Stimulated activated CD4-positive, alpha-beta T cell treated with anti-CD3 and anti-CD28 coated beads, Interleukin-1b, Interleukin-23, amount 100 ng/mL, for 24 hours (primary cell): ENCODE results near the gene SS18L1.
A peak's percentile ranks its signal among the peaks of the same experiment; 100 is the strongest.

ENCODE experiments used
- DNase-seq, 4 experiments: peaks; one replicate each; pipeline ENCODE4 v3.0.0-alpha.2; 2020; ENCODE audit warnings: low read depth in 4 of 4, low spot score in 1 of 4

SS18L1 gene

DNA sequence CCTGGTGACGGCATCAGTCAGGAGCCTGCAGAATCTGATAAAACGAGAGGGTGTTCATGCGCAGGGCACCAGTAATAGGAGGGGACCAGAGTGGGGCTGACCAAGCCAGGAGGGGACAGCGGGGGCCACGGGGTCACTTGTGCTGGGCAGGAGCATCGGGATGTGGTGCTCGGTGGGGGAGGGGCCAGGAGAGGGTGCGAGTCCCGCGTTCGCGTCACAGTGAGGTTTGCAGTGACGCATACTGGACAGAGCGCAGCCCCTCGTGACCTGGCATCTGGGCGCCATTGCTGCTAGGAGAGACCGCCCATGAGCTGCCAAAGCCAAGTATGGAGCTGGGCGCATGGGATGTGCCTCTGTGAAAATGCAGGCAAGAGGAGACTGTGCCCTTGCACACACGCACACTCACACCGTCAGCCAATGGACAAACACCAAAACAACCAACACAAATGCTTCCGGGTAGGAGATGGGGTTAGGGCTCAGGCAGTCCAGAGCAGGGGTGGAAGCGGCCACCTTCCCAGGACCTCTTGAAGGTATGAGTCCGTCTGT is 25.4 kb downstream of the SS18L1 start:
- no peak for DNase-seq

DNA sequence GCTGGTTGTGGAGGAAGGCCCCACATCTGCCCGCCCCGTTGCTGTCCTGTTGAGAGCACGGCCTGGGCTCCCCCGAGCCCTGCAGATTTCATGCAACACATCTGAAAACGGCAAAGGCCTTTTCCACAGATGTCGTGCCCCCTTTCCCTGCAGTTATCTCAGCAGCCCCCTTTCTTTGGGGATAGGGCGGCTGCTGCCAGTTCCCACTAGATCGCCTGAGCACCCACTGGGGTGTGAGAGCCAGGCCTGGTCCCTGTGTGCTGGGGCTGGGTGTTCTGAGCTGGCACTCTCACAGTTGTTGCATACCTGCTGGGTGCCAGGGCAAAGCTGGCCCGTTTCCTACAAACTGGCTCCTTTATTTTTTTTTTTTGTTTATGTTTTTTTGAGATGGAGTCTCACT is 27.0 kb downstream of the SS18L1 start:
- no peak for DNase-seq

GRCh38 chr20:62171245-62171644 is 27.7 kb downstream of the SS18L1 start:
- DNase-seq = no peak

DNA sequence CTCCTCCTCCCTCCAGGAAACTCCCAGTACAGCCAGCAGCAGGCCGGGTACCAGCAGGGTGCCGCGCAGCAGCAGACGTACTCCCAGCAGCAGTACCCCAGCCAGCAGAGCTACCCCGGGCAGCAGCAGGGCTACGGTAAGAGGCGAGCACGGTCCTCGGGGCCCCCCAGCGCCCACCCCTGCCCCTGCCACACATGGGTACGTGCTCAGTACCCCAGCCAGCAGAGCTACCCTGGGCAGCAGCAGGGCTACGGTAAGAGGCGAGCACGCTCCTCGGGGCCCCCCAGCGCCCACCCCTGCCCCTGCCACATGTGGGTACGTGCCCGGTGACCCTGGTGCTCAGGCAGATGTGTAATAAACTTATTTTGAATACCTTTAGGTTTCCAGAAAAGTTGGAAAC is 29.1 kb downstream of the SS18L1 start:
- DNase-seq = no peak

DNA sequence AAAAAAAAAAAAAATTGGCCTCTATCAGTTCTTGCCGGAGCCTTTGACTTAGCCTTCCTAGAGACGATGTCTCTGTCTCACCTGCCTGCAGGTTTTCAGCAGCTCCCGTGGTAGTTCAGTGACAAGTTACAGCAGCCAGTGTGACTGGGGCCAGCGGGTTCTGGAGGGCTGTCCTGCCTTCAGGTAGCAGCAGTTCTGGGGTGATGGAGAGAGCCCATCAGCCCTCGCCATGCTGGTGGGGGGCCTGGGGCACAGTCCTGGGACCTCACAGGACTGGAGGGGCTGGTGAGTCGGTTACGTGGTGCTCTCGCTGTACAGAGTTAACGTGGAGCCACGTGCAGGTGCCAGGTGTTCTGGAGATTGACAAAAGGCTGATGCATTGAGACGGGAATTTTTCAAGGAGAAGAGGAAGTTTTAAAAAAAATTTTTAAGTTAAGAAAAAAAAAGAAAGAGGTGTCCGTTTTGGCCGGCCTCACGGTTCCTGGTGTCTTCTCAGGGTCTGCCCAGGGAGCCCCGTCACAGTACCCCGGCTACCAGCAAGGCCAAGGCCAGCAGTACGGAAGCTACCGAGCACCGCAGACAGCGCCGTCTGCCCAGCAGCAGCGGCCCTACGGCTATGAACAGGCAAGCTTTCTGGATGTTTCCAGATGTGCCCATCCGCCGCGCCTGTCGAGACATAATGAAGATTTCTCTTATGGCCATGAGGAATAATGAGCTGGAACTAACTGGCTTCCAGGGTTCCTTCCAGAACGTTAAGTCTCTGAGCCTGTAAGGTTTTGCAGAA is 30.6 kb downstream of the SS18L1 start:
- no peak for DNase-seq

- no peak for DNase-seq
These were observed 31.5 kb downstream of the SS18L1 start for GRCh38 chr20:62174870-62175624.

GRCh38 chr20:62175711-62176110 is 32.1 kb downstream of the SS18L1 start:
- DNase-seq = no peak

DNA sequence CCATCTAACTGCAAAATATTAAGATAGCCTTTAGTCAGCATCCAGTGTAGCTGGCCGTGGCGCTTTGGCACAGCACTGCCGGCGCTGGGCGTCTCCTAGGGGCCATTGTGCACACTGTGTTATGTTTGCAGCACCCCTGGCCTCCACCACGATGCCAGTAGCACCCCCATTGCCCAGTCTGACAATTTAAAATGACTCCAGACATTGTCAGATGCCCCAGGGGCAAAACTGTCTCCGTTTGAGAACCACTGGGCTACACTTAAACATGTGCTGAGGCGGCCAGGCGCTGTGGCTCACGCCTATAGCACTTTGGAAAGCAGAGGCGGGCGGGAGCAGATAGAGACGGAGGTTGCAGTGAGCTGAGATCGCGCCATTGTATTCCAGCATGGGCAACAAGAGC is 33.3 kb downstream of the SS18L1 start:
- no peak for DNase-seq

DNA sequence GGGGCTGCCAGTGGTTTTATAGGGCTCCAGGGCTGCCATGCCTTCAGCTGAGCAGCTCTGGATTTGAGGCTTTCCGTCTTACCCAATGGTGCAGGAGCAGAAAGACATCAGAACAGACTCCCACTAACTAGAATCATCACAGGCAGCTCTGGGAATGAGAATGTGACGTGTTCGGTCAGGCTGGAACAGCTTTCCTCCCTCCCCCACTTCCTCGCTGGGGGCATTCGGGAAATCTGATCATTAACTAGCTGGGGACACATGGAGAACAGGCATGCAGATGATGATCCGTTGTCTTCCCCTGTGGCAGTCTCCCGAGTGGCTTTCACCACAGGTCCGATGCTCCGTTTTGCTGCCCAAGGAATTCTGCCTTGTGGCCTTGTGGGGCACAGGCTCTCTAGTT is 33.7 kb downstream of the SS18L1 start:
- DNase-seq = no peak

- no peak for DNase-seq
These were observed 35.0 kb downstream of the SS18L1 start for GRCh38 chr20:62178316-62179161.

- no peak for DNase-seq
These were observed 35.6 kb downstream of the SS18L1 start for GRCh38 chr20:62179162-62179504.

GRCh38 chr20:62181808-62182207 is 38.2 kb downstream of the SS18L1 start:
- no peak for DNase-seq

GRCh38 chr20:62182469-62183425 is 39.2 kb downstream of the SS18L1 start, which contains the start of gene MTG2:
TSS of gene MTG2 (plus strand) at chr20:62183028. CDS start at chr20:62193421, 10,393 bp downstream.
- peak; percentile 84 to 92 (median 90) for DNase-seq

DNA sequence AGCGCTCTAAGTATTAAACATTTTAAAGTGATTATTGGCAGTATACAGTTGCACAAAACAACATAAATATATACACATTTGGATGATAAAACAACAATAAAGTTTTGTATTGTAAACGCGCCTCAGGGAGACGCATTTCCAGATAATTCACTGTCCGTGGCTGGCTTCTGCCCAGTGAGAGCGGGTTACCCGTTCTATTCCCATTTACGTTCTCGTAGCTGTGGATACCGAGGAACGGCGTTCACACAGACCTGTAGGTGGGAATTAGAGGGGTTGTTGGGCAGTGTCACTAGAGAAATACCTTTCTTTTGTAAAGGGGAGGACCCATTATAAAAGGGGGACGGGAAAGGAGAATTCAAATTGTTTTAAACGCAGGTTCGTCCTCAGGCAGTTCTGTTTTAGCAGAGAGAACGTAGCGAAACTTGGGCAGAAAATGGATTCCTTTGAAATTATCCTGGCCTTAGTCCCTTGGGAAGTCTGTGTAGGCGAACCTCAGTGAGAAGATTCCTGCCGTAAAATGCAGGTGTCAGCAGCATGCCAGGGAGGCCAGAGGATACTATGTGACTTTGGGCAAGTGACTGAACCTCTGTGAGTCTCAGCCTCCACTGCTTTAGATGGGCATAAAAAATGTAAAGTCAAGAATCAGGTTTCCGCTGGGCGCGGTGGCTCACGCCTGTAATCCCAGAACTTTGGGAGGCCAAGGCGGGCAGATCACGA is 40.0 kb downstream of the SS18L1 start:
- no peak for DNase-seq

DNA sequence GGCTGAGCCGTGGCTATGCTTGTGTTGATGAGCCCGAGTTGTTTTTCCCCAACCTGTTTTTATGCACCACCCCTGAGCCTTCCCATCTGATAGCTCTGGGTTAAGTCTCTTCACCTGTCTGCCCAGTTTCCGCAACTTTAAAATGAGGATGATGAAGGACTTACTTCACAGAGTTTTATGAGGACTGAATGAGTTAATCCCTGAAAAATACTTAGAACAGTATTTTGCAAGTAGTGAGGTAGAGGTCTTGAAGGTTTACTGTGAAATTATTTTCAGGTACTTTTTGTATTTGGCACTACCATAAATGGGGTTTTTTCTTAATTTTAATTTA is 42.5 kb downstream of the SS18L1 start:
- no peak for DNase-seq

GRCh38 chr20:62186887-62187866 is 43.6 kb downstream of the SS18L1 start:
- no peak for DNase-seq

DNA sequence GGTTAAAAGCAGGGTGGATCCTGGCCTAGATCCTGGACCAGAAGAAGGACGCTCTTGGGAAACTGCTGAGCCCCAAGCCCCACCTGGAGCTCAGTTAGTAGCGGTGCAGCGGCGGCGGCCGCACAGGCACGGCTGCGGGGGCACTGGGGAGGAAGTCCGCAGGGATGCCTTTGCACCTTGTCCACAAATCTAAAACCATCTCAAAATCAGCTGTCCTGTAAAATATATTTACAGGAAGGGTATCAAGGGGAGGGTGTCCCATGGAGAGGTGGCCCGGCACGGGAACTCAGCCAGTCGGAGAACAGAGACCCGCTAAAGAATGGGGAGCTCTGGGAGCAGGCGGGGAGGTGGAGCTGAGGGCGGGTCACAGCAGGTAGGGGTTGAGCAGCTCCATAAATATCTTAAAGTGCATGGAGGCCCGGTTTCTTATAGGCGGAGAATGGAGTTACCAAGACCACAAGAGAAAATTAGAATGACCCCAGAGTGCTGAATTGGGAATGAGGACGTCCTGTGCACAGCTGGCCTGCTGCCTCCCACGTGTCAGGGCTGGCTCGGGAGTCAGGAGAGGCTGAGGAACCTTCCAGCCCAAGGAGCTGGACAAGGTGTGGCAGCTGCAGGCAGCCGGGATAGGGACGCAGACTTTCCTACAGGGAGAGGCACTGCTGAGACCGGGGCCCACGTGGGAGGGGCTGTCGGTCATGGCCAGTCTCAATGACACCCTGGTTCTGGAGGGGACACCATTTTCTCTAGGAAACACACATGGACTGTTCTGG is 47.3 kb downstream of the SS18L1 start:
- DNase-seq = no peak
